Caco-2 (cell line): Measurements from ENCODE around the gene ARSB. TPM values are rescaled to one million over a fixed set of nuclear protein-coding genes. Genes with fewer than 3 reads are reported as not detected.

ENCODE experiments used
- BruUV-seq: library from RNA; stranded (reverse); fragments of 400-500 nt; replicated peaks from 2 replicates; lab custom pipeline; 2021; lab: Mats Ljungman, UMichigan
- CTCF ChIA-PET: fragments of 300-600 bp; sonication (Branson Sonifier 250); formaldehyde crosslinking; loops from one replicate; lab custom pipeline; 2022; ENCODE audit warnings: antibody characterized with exemption; lab: Charles Lee
- POLR2A ChIA-PET: fragments of 300-600 bp; sonication (Branson Sonifier 250); formaldehyde crosslinking; loops from one replicate; lab custom pipeline; 2022; ENCODE audit warnings: antibody characterized with exemption; lab: Charles Lee
- DNase-seq, 2 experiments: peaks; one replicate each; pipeline versions ENCODE4 v3.0.0 to v3.0.0-alpha.2; 2020 to 2022
- H3K27me3 ChIP-seq: replicated peaks from 2 replicates; pipeline ENCODE4 v1.6.0; 2011; ENCODE audit warnings: low read length; ENCODE audit not compliant: control insufficient read depth, insufficient read depth
- H3K36me3 ChIP-seq: 2 replicates; pipeline ENCODE4 v1.5.1; 2011; ENCODE audit warnings: low read length; ENCODE audit not compliant: control insufficient read depth, insufficient read depth
- H3K4me1 ChIP-seq: fragments of 250-450 bp; sonication (Bioruptor Pico); 2 replicates; pipeline ENCODE4 v1.5.1; 2020; ENCODE audit warnings: mild to moderate bottlenecking
- H3K4me3 ChIP-seq: 2 replicates; pipeline ENCODE4 v1.5.1; 2011; ENCODE audit warnings: low read depth, mild to moderate bottlenecking, control low read depth, low read length
- H3K9me3 ChIP-seq: fragments of 250-450 bp; sonication (Bioruptor Pico); 2 replicates; pipeline ENCODE4 v1.5.1; 2020; ENCODE audit warnings: mild to moderate bottlenecking, moderate library complexity
- H3K27ac Mint-ChIP-seq: one replicate; pipeline ENCODE4 v1.8.0; 2022; ENCODE audit warnings: mixed read lengths; ENCODE audit not compliant: unreplicated experiment
- H3K27me3 Mint-ChIP-seq: one replicate; pipeline ENCODE4 v1.8.0; 2022; ENCODE audit warnings: mixed read lengths; ENCODE audit not compliant: insufficient read depth, unreplicated experiment
- H3K36me3 Mint-ChIP-seq: one replicate; pipeline ENCODE4 v1.8.0; 2022; ENCODE audit warnings: mild to moderate bottlenecking, mixed read lengths; ENCODE audit not compliant: insufficient read depth, unreplicated experiment
- H3K4me1 Mint-ChIP-seq: one replicate; pipeline ENCODE4 v1.8.0; 2022; ENCODE audit warnings: low read depth, mixed read lengths; ENCODE audit not compliant: unreplicated experiment
- H3K4me3 Mint-ChIP-seq: one replicate; pipeline ENCODE4 v1.8.0; 2022; ENCODE audit warnings: mild to moderate bottlenecking, moderate library complexity, mixed read lengths; ENCODE audit not compliant: unreplicated experiment
- H3K9me3 Mint-ChIP-seq: one replicate; pipeline ENCODE4 v1.8.0; 2022; ENCODE audit warnings: mixed read lengths; ENCODE audit not compliant: unreplicated experiment
- CTCF ChIP-seq, 2 experiments: fragments of 200-600 bp in 1 of 2; IDR thresholded peaks; 1 replicate in 1 of 2; 2 replicates in 1 of 2; pipeline versions ENCODE4 v1.5.1 to v1.8.0; 2011 to 2022; ENCODE audit warnings: antibody characterized with exemption in 1 of 2, control low read depth in 1 of 2, inconsistent platforms in 1 of 2, low read depth in 1 of 2, low read length in 1 of 2, mild to moderate bottlenecking in 1 of 2, moderate library complexity in 1 of 2; ENCODE audit not compliant: insufficient read depth in 1 of 2, severe bottlenecking in 1 of 2, unreplicated experiment in 1 of 2
- intact Hi-C: fragments of 100-400 bp; cut with micrococcal nuclease; formaldehyde crosslinking; loops from one replicate; pipeline ENCODE4 v1.10.0; 2022; ENCODE audit not compliant: unreplicated experiment
- total RNA-seq: library from RNA; stranded (reverse); gene quantifications from 2 replicates; pipeline ENCODE4 v1.2.3, GENCODE V29; 2022

The ARSB gene
- total RNA-seq, 1 experiment from 2014 or later: 17.4 TPM

DNA sequence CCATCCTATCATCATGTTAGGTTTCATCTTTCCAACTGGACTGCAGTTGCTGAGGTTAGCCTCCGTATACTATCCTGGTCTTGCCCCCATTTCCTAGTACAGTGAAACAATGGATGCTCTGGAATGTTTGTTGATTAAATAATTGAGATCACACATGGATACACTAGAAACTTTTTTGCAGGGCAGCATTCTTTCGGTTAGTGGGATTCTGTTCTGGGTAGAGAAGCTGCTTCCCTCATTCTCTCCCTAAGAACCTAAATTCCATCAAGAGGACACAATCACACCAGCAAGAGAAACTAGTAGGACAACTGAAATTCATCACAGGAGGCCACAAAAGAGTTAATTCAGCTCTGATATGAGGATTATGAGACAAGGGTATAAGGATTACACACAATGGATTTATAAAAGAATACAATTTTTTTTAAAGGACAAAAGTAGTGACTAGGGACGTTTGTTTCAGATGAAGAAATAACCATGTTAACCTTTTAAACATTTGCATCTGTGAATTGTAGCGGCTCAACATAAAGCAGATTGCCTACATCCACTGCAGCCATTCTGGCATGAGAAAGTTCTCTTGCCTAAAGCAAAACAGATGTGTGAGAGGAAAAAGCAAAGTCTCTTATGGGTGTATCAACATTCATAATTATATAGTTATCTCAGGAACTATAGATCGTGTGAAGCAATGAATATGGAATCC, 173.8 kb downstream of the ARSB start:
- Histone ChIP-seq H3K4me1 (no peaks in the 10 kb centered on the region), H3K4me3 (no peak overlapping the region), H3K27me3 (no peaks in the 10 kb centered on the region), H3K36me3 (no peaks in the 10 kb centered on the region), H3K9me3 (no peaks in the 10 kb centered on the region)
- no peaks in the 10 kb centered on the region for H3K9me3 Mint-ChIP-seq
- H3K4me1 Mint-ChIP-seq: peaks cover 6% of the 10 kb centered on the region
- ChIA-PET POLR2A (no interaction called here), CTCF (no interaction called here)
- no peak for DNase-seq
- intact Hi-C loops: no loop called here
- no peaks in the 10 kb centered on the region for H3K27me3 Mint-ChIP-seq
- no peak for TF ChIP-seq CTCF (IDR thresholded peaks at IDR 0.05; ENCODE audit: insufficient read depth in 1 of 2, low read depth in 1 of 2, low read length in 1 of 2, severe bottlenecking in 1 of 2, unreplicated experiment in 1 of 2)
- no TSS peak for BruUV-seq
- no peak overlapping the region for H3K27ac Mint-ChIP-seq
- H3K36me3 Mint-ChIP-seq: no peaks in the 10 kb centered on the region
- no peak overlapping the region for H3K4me3 Mint-ChIP-seq

DNA sequence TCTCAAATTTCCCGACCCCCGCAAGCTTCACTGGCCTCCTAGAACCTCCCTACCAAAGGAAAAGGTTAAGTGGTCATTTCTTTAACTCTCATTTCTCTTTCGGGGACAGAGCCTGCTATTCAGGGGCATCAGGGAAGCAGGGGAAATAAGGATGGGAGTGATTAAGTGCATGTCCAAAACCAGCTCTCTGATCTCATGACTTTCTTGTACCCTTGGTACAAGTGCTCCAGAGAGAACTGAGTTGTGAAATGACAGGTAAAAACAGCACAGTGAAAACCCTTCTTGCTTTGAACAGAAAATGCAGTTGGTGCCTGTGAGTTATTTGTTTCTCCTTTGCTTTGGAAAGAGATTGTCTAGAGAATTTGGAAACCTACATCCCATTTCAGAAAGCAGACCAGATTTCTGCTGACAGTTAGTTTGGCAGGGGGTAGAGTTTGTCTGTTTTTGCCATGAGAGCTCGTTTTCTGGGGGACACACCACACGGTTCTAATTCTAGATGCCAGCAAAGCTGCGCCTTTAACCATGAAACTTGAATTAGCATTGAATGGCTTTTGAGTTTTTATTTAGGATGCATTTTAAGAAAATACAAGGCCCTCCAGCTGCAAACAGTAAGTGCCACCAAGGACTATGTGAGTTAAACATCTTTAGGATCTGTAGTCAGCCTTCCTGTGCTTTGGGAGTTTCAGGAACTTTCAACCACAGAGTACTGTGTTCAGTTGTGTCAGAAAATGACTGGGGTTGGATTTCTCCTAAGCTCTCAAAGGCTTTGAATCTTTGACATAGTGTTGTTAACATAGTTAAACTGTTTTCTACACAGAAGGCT, 174.8 kb downstream of the ARSB start:
- no peak overlapping the region for H3K4me3 ChIP-seq
- H3K9me3 ChIP-seq: no peaks in the 10 kb centered on the region
- H3K4me3 Mint-ChIP-seq: no peak overlapping the region
- no peaks in the 10 kb centered on the region for H3K27me3 Mint-ChIP-seq
- no peak for DNase-seq
- no peak overlapping the region for H3K27ac Mint-ChIP-seq
- no peaks in the 10 kb centered on the region for H3K36me3 Mint-ChIP-seq
- BruUV-seq: no TSS peak
- H3K4me1 ChIP-seq: peaks cover 4% of the 10 kb centered on the region; the same call in 1 of the 2 replicates
- ChIA-PET CTCF (no interaction called here), POLR2A (no interaction called here)
- no peaks in the 10 kb centered on the region for H3K9me3 Mint-ChIP-seq
- H3K4me1 Mint-ChIP-seq: peaks cover 9% of the 10 kb centered on the region
- H3K27me3 ChIP-seq: no peaks in the 10 kb centered on the region
- intact Hi-C loops: no loop called here
- no peaks in the 10 kb centered on the region for H3K36me3 ChIP-seq
- TF ChIP-seq CTCF (IDR thresholded peaks at IDR 0.05; ENCODE audit: insufficient read depth in 1 of 2, low read depth in 1 of 2, low read length in 1 of 2, severe bottlenecking in 1 of 2, unreplicated experiment in 1 of 2): no peak

DNA sequence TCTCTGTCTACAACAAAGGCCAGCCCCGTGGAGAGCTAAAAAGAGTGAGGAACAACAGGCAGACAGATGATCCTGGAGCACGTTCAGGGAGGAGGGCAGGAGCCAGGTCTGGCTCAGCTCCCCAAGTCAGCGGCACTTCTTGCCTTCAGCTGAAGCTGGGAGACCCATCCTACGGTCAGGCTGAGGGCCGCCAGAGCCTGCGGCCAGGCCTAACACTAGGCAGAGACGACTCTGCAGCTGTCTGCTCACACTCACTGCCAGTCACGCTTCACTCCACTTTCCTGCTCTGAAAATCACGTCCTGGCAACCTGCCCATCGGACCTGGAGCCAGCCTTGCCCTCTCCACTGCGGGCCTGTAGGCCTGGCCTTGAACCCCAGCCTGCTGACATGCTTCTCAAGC, 175.7 kb downstream of the ARSB start:
- H3K4me1 Mint-ChIP-seq: peaks cover 9% of the 10 kb centered on the region
- ChIA-PET CTCF (no interaction called here), POLR2A (no interaction called here)
- no peak for TF ChIP-seq CTCF (IDR thresholded peaks at IDR 0.05; ENCODE audit: insufficient read depth in 1 of 2, low read depth in 1 of 2, low read length in 1 of 2, severe bottlenecking in 1 of 2, unreplicated experiment in 1 of 2)
- DNase-seq: no peak
- no peaks in the 10 kb centered on the region for H3K36me3 Mint-ChIP-seq
- intact Hi-C loops: no loop called here
- H3K27ac Mint-ChIP-seq: no peak overlapping the region
- Histone ChIP-seq H3K27me3 (no peaks in the 10 kb centered on the region), H3K4me1 (peaks cover 6% of the 10 kb centered on the region; the same call in 1 of the 2 replicates), H3K9me3 (no peaks in the 10 kb centered on the region), H3K36me3 (no peaks in the 10 kb centered on the region), H3K4me3 (no peak overlapping the region)
- no peaks in the 10 kb centered on the region for H3K9me3 Mint-ChIP-seq
- H3K4me3 Mint-ChIP-seq: no peak overlapping the region
- H3K27me3 Mint-ChIP-seq: no peaks in the 10 kb centered on the region
- no TSS peak for BruUV-seq
